Astrocyte of the cerebellum (primary cell): Measurements from ENCODE around the gene ZNF335.

Experiments
- DNase-seq: peaks from one replicate; pipeline ENCODE4 v3.0.0-alpha.2; 2011; ENCODE audit warnings: low read depth
- H3K4me3 ChIP-seq: 2 replicates; pipeline ENCODE4 v1.5.1; 2011; ENCODE audit warnings: mild to moderate bottlenecking, low read depth, low read length, moderate library complexity
- CTCF ChIP-seq: IDR thresholded peaks from 2 replicates; pipeline ENCODE4 v1.5.1; 2012; ENCODE audit warnings: low read length, low read depth, moderate library complexity, mild to moderate bottlenecking; ENCODE audit errors: missing control alignments
- in situ Hi-C: cut with HindIII; loops from 2 replicates; pipeline ENCODE4 v1.10.0; 2017; ENCODE audit warnings: low sequenced_read_pairs

ZNF335 gene

GRCh38 chr20:45987108-45987780, 15.2 kb upstream of the ZNF335 start:
- peak; percentile 83 for TF ChIP-seq CTCF
- no peak overlapping the region for H3K4me3 ChIP-seq
- no peak for DNase-seq
- in situ Hi-C loops: no loop called here

- TF ChIP-seq CTCF: no peak
- DNase-seq: no peak
- in situ Hi-C loops: no loop called here
- H3K4me3 ChIP-seq: no peak overlapping the region
Observed at GRCh38 chr20:45985573-45985972, 13.6 kb upstream of the ZNF335 start.

- DNase-seq: no peak
- H3K4me3 ChIP-seq: no peak overlapping the region
- TF ChIP-seq CTCF: no peak
- in situ Hi-C loops: no loop called here
Observed at GRCh38 chr20:45983279-45983743, 11.3 kb upstream of the ZNF335 start.

GRCh38 chr20:45981261-45981660, 9.3 kb upstream of the ZNF335 start:
- H3K4me3 ChIP-seq: no peak overlapping the region
- in situ Hi-C loops: no loop called here
- DNase-seq: no peak
- no peak for TF ChIP-seq CTCF

GRCh38 chr20:45976086-45976485, 4.1 kb upstream of the ZNF335 start:
- H3K4me3 ChIP-seq: no peak overlapping the region
- no peak for TF ChIP-seq CTCF
- no peak for DNase-seq
- in situ Hi-C loops: no loop called here

- H3K4me3 ChIP-seq: no peak overlapping the region
- TF ChIP-seq CTCF: no peak
- in situ Hi-C loops: no loop called here
- no peak for DNase-seq
Observed at GRCh38 chr20:45975686-45976085, 3.7 kb upstream of the ZNF335 start.
